HEK293 (cell line): ENCODE data around the gene PEF1.

ENCODE experiments used
- CTCF ChIA-PET: fragments of 350-600 bp; formaldehyde crosslinking; extraction: SDS; loops from one replicate; lab custom pipeline; 2021; ENCODE audit warnings: antibody characterized with exemption; lab: Yijun Ruan, JAX
- POLR2A ChIA-PET: fragments of 300-600 bp; formaldehyde crosslinking; extraction: SDS; loops from one replicate; lab custom pipeline; 2020; ENCODE audit warnings: antibody characterized with exemption, inconsistent platforms; lab: Yijun Ruan, JAX
- H3K27ac ChIP-seq: fragments of 200-500 bp; sonication (Bioruptor generic); 2 replicates; pipeline ENCODE4 v1.5.1; 2014; ENCODE audit warnings: low read depth, low read length, control low read depth, inconsistent platforms; ENCODE audit errors: extremely low read depth
- H3K36me3 ChIP-seq, 2 experiments: fragments of 200-500 bp in 1 of 2; sonication (Bioruptor generic) in 1 of 2; 1 replicate in 1 of 2; 2 replicates in 1 of 2; pipeline ENCODE4 v1.5.1; 2014 to 2017; ENCODE audit warnings: inconsistent platforms in 2 of 2, low read length in 2 of 2; ENCODE audit not compliant: control insufficient read depth in 2 of 2, insufficient read depth in 1 of 2
- H3K4me1 ChIP-seq: fragments of 200-500 bp; sonication (Bioruptor generic); 2 replicates; pipeline ENCODE4 v1.5.1; 2014; ENCODE audit warnings: mild to moderate bottlenecking, low read length, inconsistent platforms; ENCODE audit not compliant: control insufficient read depth, insufficient read depth
- H3K4me3 ChIP-seq: 2 replicates; pipeline ENCODE4 v1.5.1; 2011; ENCODE audit warnings: low read depth, mild to moderate bottlenecking, control low read depth, low read length, moderate library complexity
- H3K9me3 ChIP-seq: fragments of 200-500 bp; sonication (Bioruptor generic); 2 replicates; pipeline ENCODE4 v1.5.1; 2014; ENCODE audit warnings: low read depth, low read length, inconsistent platforms; ENCODE audit not compliant: control insufficient read depth, insufficient read depth
- ELK4 ChIP-seq: IDR thresholded peaks from 2 replicates; pipeline ENCODE4 v1.6.1; 2011; ENCODE audit warnings: mild to moderate bottlenecking, low read depth, low read length, borderline replicate concordance
- GLI4 ChIP-seq: fragments of 450-650 bp; formaldehyde crosslinking; IDR thresholded peaks from 2 replicates; pipeline ENCODE4 v1.5.1; 2016; ENCODE audit warnings: missing biosample characterization, missing genetic modification characterization
- OSR2 ChIP-seq: fragments of 450-650 bp; formaldehyde crosslinking; IDR thresholded peaks from 2 replicates; pipeline ENCODE4 v1.5.1; 2016; ENCODE audit warnings: missing biosample characterization, missing genetic modification characterization
- ZBTB11 ChIP-seq: fragments of 450-650 bp; formaldehyde crosslinking; conservative IDR thresholded peaks from 2 replicates; pipeline ENCODE4 v1.5.1; 2016; ENCODE audit warnings: low read depth, missing biosample characterization, missing genetic modification characterization
- ZBTB17 ChIP-seq: fragments of 450-650 bp; formaldehyde crosslinking; IDR thresholded peaks from 2 replicates; pipeline ENCODE4 v1.5.1; 2016; ENCODE audit warnings: missing biosample characterization, missing genetic modification characterization
- ZIC2 ChIP-seq: fragments of 450-650 bp; formaldehyde crosslinking; IDR thresholded peaks from 2 replicates; pipeline ENCODE4 v1.5.1; 2016; ENCODE audit warnings: missing biosample characterization, missing genetic modification characterization
- ZNF133 ChIP-seq: fragments of 450-650 bp; formaldehyde crosslinking; IDR thresholded peaks from 2 replicates; pipeline ENCODE4 v1.5.1; 2016; ENCODE audit warnings: missing biosample characterization, missing genetic modification characterization
- ZNF394 ChIP-seq: fragments of 450-650 bp; formaldehyde crosslinking; IDR thresholded peaks from 2 replicates; pipeline ENCODE4 v1.5.1; 2016; ENCODE audit warnings: missing biosample characterization, missing genetic modification characterization, mild to moderate bottlenecking, moderate library complexity, borderline replicate concordance
- ZNF426 ChIP-seq: fragments of 450-650 bp; formaldehyde crosslinking; IDR thresholded peaks from 2 replicates; pipeline ENCODE4 v1.5.1; 2017; ENCODE audit warnings: missing biosample characterization, missing genetic modification characterization, mild to moderate bottlenecking, inconsistent platforms, moderate library complexity
- ZNF473 ChIP-seq: fragments of 450-650 bp; formaldehyde crosslinking; IDR thresholded peaks from 2 replicates; pipeline ENCODE4 v1.5.1; 2017; ENCODE audit warnings: missing biosample characterization, missing genetic modification characterization
- ZNF623 ChIP-seq: fragments of 450-650 bp; formaldehyde crosslinking; IDR thresholded peaks from 2 replicates; pipeline ENCODE4 v1.5.1; 2016; ENCODE audit warnings: missing biosample characterization, missing genetic modification characterization
- ZNF747 ChIP-seq: fragments of 450-650 bp; formaldehyde crosslinking; IDR thresholded peaks from 2 replicates; pipeline ENCODE4 v1.5.1; 2016; ENCODE audit warnings: missing biosample characterization, missing genetic modification characterization
- TF ChIP-seq, protein P1 (sequence below): fragments of 450-650 bp; formaldehyde crosslinking; IDR thresholded peaks from 2 replicates; pipeline ENCODE4 v1.5.1; 2017; ENCODE audit warnings: missing biosample characterization, missing genetic modification characterization
- TF ChIP-seq, protein P2 (sequence below): fragments of 450-650 bp; formaldehyde crosslinking; IDR thresholded peaks from 2 replicates; pipeline ENCODE4 v1.5.1; 2016; ENCODE audit warnings: missing biosample characterization, missing genetic modification characterization

The PEF1 gene

GRCh38 chr1:31658721-31659120 is 14.0 kb upstream of the PEF1 start:
- H3K9me3 ChIP-seq, result no peaks in the 10 kb centered on the region
- H3K27ac ChIP-seq, result no peak overlapping the region
- TF ChIP-seq ELK4 (no peak), ZIC2 (tag by site-specific recombination) (peak; percentile 55)
- H3K36me3 ChIP-seq, result no peaks in the 10 kb centered on the region
- H3K4me3 ChIP-seq, result no peak overlapping the region
- POLR2A ChIA-PET, result interaction anchor here (1.0 kb wide), 1 partner anchor 14 kb away, joined by 4 read pairs; the partner anchor contains the start of gene PEF1
- CTCF ChIA-PET, result interaction anchor here (0.6 to 2.3 kb wide), 4 partner anchors 53 to 87 kb away, joined by 3 to 6 read pairs (median 5); no protein-coding TSS in a partner anchor
- H3K4me1 ChIP-seq, result no peaks in the 10 kb centered on the region

DNA sequence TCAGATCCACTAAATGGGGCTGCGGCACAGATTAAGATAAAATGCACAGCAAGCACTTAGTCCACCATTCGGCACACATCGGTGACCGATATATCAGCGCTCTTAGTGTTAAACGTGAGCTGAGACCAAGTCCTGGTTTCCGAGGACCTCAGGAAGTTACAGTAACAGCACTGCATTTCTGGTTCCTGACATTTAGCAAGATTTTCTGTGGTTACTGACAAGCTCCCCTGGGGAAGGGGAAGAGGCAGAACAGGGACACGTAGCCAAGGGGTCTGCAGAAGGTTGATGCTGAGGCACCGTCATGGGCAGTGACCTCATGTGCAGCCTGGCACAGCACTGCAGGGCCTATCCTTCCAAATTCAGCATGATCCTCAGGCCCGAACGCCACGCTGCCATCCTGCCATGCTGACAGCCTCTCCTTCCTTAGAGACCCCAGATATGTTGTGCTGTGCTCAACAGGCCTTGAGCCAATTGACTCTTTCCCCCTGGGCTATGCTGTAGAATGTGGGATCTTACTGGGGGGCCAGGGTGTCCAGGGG is 13.4 kb upstream of the PEF1 start:
- Histone ChIP-seq H3K36me3 (no peaks in the 10 kb centered on the region), H3K4me3 (no peak overlapping the region), H3K4me1 (no peaks in the 10 kb centered on the region), H3K27ac (no peak overlapping the region)
- CTCF ChIA-PET, result interaction anchor here (0.6 to 2.3 kb wide), 2 partner anchors 54 to 59 kb away, joined by 6 read pairs; no protein-coding TSS in a partner anchor
- POLR2A ChIA-PET, result interaction anchor here (1.0 kb wide), 1 partner anchor 13 kb away, joined by 4 read pairs; the partner anchor contains the start of gene PEF1
- TF ChIP-seq GLI4 (tag by site-specific recombination) (no peak), ZNF473 (tag by site-specific recombination) (no peak), ZBTB17 (tag by site-specific recombination) (no peak), ZBTB11 (tag by site-specific recombination) (no peak), ZNF623 (tag by site-specific recombination) (no peak), ZNF394 (tag by site-specific recombination) (no peak), ZNF747 (tag by site-specific recombination) (no peak), ZNF133 (tag by site-specific recombination) (no peak), OSR2 (no peak), ZNF426 (tag by site-specific recombination) (no peak)
- TF ChIP-seq, protein P1, sequence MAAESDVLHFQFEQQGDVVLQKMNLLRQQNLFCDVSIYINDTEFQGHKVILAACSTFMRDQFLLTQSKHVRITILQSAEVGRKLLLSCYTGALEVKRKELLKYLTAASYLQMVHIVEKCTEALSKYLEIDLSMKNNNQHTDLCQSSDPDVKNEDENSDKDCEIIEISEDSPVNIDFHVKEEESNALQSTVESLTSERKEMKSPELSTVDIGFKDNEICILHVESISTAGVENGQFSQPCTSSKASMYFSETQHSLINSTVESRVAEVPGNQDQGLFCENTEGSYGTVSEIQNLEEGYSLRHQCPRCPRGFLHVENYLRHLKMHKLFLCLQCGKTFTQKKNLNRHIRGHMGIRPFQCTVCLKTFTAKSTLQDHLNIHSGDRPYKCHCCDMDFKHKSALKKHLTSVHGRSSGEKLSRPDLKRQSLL (tag by site-specific recombination), result no peak
- TF ChIP-seq, protein P2, sequence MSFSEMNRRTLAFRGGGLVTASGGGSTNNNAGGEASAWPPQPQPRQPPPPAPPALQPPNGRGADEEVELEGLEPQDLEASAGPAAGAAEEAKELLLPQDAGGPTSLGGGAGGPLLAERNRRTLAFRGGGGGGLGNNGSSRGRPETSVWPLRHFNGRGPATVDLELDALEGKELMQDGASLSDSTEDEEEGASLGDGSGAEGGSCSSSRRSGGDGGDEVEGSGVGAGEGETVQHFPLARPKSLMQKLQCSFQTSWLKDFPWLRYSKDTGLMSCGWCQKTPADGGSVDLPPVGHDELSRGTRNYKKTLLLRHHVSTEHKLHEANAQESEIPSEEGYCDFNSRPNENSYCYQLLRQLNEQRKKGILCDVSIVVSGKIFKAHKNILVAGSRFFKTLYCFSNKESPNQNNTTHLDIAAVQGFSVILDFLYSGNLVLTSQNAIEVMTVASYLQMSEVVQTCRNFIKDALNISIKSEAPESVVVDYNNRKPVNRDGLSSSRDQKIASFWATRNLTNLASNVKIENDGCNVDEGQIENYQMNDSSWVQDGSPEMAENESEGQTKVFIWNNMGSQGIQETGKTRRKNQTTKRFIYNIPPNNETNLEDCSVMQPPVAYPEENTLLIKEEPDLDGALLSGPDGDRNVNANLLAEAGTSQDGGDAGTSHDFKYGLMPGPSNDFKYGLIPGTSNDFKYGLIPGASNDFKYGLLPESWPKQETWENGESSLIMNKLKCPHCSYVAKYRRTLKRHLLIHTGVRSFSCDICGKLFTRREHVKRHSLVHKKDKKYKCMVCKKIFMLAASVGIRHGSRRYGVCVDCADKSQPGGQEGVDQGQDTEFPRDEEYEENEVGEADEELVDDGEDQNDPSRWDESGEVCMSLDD, result no peak
- TF ChIP-seq, all 188 proteins: peak for 0
- H3K9me3 ChIP-seq, result no peaks in the 10 kb centered on the region
